HUES48 (cell line): ENCODE data around the gene ACIN1.
A peak's percentile ranks its signal among the peaks of the same experiment; 100 is the strongest.

ENCODE experiments used
- H3K27ac ChIP-seq: one replicate; pipeline ENCODE4 v1.7.0; 2013; ENCODE audit warnings: low read depth, low read length, inconsistent platforms
- H3K27me3 ChIP-seq: 2 replicates; pipeline ENCODE4 v1.6.1; 2013; ENCODE audit warnings: mild to moderate bottlenecking, low read length; ENCODE audit not compliant: control insufficient read depth, insufficient read depth
- H3K36me3 ChIP-seq: 2 replicates; pipeline ENCODE4 v1.6.1; 2013; ENCODE audit warnings: low read length; ENCODE audit not compliant: control insufficient read depth, insufficient read depth
- H3K4me1 ChIP-seq: 2 replicates; pipeline ENCODE4 v1.6.1; 2013; ENCODE audit warnings: mild to moderate bottlenecking, low read length; ENCODE audit not compliant: control insufficient read depth, insufficient read depth
- H3K4me3 ChIP-seq: 2 replicates; pipeline ENCODE4 v1.5.1; 2013; ENCODE audit warnings: mild to moderate bottlenecking, low read depth, low read length
- H3K9ac ChIP-seq: 2 replicates; pipeline ENCODE4 v1.6.1; 2013; ENCODE audit warnings: mild to moderate bottlenecking, low read depth, low read length, moderate library complexity
- H3K9me3 ChIP-seq: 2 replicates; pipeline ENCODE4 v1.6.1; 2013; ENCODE audit warnings: low read length; ENCODE audit not compliant: control insufficient read depth, insufficient read depth

Gene ACIN1

GRCh38 chr14:23063601-23064000 lies 31.3 kb downstream of the ACIN1 start:
- Histone ChIP-seq H3K4me1 (peaks cover 4% of the 10 kb centered on the region; the same call in 1 of the 2 replicates), H3K27me3 (no peaks in the 10 kb centered on the region), H3K36me3 (peaks cover 95% of the 10 kb centered on the region), H3K9ac (no peak overlapping the region), H3K4me3 (no peak overlapping the region), H3K9me3 (no peaks in the 10 kb centered on the region), H3K27ac (no peak overlapping the region)

- H3K4me3 ChIP-seq, result no peak overlapping the region
- no peaks in the 10 kb centered on the region for H3K4me1 ChIP-seq
- peak overlapping the region; percentile 42 for H3K27ac ChIP-seq
- H3K27me3 ChIP-seq, result peaks cover 1% of the 10 kb centered on the region; the same call in 1 of the 2 replicates
- H3K9ac ChIP-seq, result no peak overlapping the region
- H3K9me3 ChIP-seq, result no peaks in the 10 kb centered on the region
- H3K36me3 ChIP-seq, result peaks cover 80% of the 10 kb centered on the region
Observed at GRCh38 chr14:23062002-23062401, 32.9 kb downstream of the ACIN1 start.

GRCh38 chr14:23060536-23061260 lies 34.2 kb downstream of the ACIN1 start:
- peaks cover 67% of the 10 kb centered on the region for H3K36me3 ChIP-seq
- no peak overlapping the region for H3K27ac ChIP-seq
- H3K4me3 ChIP-seq, result no peak overlapping the region
- H3K27me3 ChIP-seq, result peaks cover 9% of the 10 kb centered on the region; the same call in 1 of the 2 replicates
- H3K4me1 ChIP-seq, result peaks cover 10% of the 10 kb centered on the region
- H3K9ac ChIP-seq, result no peak overlapping the region
- H3K9me3 ChIP-seq, result no peaks in the 10 kb centered on the region

- Histone ChIP-seq H3K4me1 (peaks cover 11% of the 10 kb centered on the region), H3K36me3 (peaks cover 51% of the 10 kb centered on the region), H3K27ac (peak overlapping the region; percentile 8), H3K9ac (no peak overlapping the region), H3K9me3 (no peaks in the 10 kb centered on the region), H3K27me3 (peaks cover 9% of the 10 kb centered on the region; the same call in 1 of the 2 replicates), H3K4me3 (no peak overlapping the region)
Observed at GRCh38 chr14:23058654-23059504, 36.1 kb downstream of the ACIN1 start.

- Histone ChIP-seq H3K36me3 (peaks cover 50% of the 10 kb centered on the region), H3K9ac (peak overlapping the region; percentile 62), H3K9me3 (no peaks in the 10 kb centered on the region), H3K4me1 (peaks cover 11% of the 10 kb centered on the region), H3K27me3 (peaks cover 9% of the 10 kb centered on the region; the same call in 1 of the 2 replicates), H3K4me3 (peak overlapping the region; percentile 73), H3K27ac (peak overlapping the region; percentile 90)
Observed at GRCh38 chr14:23057757-23058653, 36.9 kb downstream of the ACIN1 start.

GRCh38 chr14:23056956-23057756 lies 37.8 kb downstream of the ACIN1 start, which contains the start of gene CDH24:
CDH24 (minus strand) TSS chr14:23057520; CDS start chr14:23055733, 1,787 bp downstream.
- H3K9me3 ChIP-seq, result no peaks in the 10 kb centered on the region
- H3K9ac ChIP-seq, result peak within 1 kb of the TSS; percentile 62
- H3K36me3 ChIP-seq, result peaks cover 44% of the 10 kb centered on the region
- peak within 1 kb of the TSS; percentile 73 for H3K4me3 ChIP-seq
- peak within 1 kb of the TSS; percentile 90 for H3K27ac ChIP-seq
- H3K27me3 ChIP-seq, result peaks cover 9% of the 10 kb centered on the region; the same call in 1 of the 2 replicates
- H3K4me1 ChIP-seq, result peaks cover 11% of the 10 kb centered on the region

- H3K9ac ChIP-seq, result no peak overlapping the region
- H3K27ac ChIP-seq, result no peak overlapping the region
- peaks cover 38% of the 10 kb centered on the region for H3K36me3 ChIP-seq
- no peaks in the 10 kb centered on the region for H3K9me3 ChIP-seq
- peaks cover 11% of the 10 kb centered on the region for H3K4me1 ChIP-seq
- H3K4me3 ChIP-seq, result peak overlapping the region; percentile 73
- peaks cover 9% of the 10 kb centered on the region; the same call in 1 of the 2 replicates for H3K27me3 ChIP-seq
Observed at GRCh38 chr14:23056145-23056955, 38.6 kb downstream of the ACIN1 start.

- no peak overlapping the region for H3K27ac ChIP-seq
- H3K4me1 ChIP-seq, result peaks cover 11% of the 10 kb centered on the region
- no peaks in the 10 kb centered on the region for H3K9me3 ChIP-seq
- H3K9ac ChIP-seq, result no peak overlapping the region
- H3K27me3 ChIP-seq, result peaks cover 9% of the 10 kb centered on the region; the same call in 1 of the 2 replicates
- H3K4me3 ChIP-seq, result no peak overlapping the region; the same call in 1 of the 2 replicates
- H3K36me3 ChIP-seq, result peaks cover 32% of the 10 kb centered on the region
Observed at GRCh38 chr14:23055621-23056144, 39.3 kb downstream of the ACIN1 start.

- no peak overlapping the region for H3K4me3 ChIP-seq
- peaks cover 9% of the 10 kb centered on the region; the same call in 1 of the 2 replicates for H3K27me3 ChIP-seq
- peaks cover 26% of the 10 kb centered on the region for H3K36me3 ChIP-seq
- H3K9me3 ChIP-seq, result no peaks in the 10 kb centered on the region
- H3K9ac ChIP-seq, result no peak overlapping the region
- peaks cover 11% of the 10 kb centered on the region for H3K4me1 ChIP-seq
- no peak overlapping the region for H3K27ac ChIP-seq
Observed at GRCh38 chr14:23055147-23055550, 39.8 kb downstream of the ACIN1 start.
